Measurements from ENCODE around the gene KCNQ1. TPM values are rescaled to one million over a fixed set of nuclear protein-coding genes. Genes with fewer than 3 reads are reported as not detected.

KCNQ1 gene
- polyA plus RNA-seq, 1 donor from 2014 or later: not detected

GRCh38 chr11:2867722-2868505 lies 423.1 kb downstream of the KCNQ1 start:
- peak overlapping the region; percentile 39 for H3K4me3 ChIP-seq (ENCODE audit: low read length)
- no peaks in the 10 kb centered on the region for H4K20me1 ChIP-seq (ENCODE audit: insufficient read depth)
- H3K27me3 ChIP-seq (ENCODE audit: insufficient read depth, low read depth, low read length): peaks cover 25% of the 10 kb centered on the region
- H3F3A ChIP-seq (ENCODE audit: insufficient read depth, low read length, poor library complexity, severe bottlenecking): no peaks in the 10 kb centered on the region
- H2AFZ ChIP-seq (ENCODE audit: low read depth, low read length): no peak overlapping the region
- peak overlapping the region; percentile 41 for H3K4me2 ChIP-seq (ENCODE audit: low read length)
- H3K79me2 ChIP-seq (replicated peaks; ENCODE audit: insufficient read depth, low read length): no peaks in the 10 kb centered on the region
- no peaks in the 10 kb centered on the region for H3K9me3 ChIP-seq (ENCODE audit: low read length)
- TF ChIP-seq, protein P1, sequence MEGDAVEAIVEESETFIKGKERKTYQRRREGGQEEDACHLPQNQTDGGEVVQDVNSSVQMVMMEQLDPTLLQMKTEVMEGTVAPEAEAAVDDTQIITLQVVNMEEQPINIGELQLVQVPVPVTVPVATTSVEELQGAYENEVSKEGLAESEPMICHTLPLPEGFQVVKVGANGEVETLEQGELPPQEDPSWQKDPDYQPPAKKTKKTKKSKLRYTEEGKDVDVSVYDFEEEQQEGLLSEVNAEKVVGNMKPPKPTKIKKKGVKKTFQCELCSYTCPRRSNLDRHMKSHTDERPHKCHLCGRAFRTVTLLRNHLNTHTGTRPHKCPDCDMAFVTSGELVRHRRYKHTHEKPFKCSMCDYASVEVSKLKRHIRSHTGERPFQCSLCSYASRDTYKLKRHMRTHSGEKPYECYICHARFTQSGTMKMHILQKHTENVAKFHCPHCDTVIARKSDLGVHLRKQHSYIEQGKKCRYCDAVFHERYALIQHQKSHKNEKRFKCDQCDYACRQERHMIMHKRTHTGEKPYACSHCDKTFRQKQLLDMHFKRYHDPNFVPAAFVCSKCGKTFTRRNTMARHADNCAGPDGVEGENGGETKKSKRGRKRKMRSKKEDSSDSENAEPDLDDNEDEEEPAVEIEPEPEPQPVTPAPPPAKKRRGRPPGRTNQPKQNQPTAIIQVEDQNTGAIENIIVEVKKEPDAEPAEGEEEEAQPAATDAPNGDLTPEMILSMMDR (IDR thresholded peaks at IDR 0.05; ENCODE audit: poor library complexity, severe bottlenecking): peak; percentile 25
- TF ChIP-seq SMC3 (conservative IDR thresholded peaks at IDR 0.05; ENCODE audit: poor library complexity): no peak
- no peak overlapping the region for H3K27ac ChIP-seq (ENCODE audit: low read length)
- no peaks in the 10 kb centered on the region for H3K9me2 ChIP-seq (ENCODE audit: insufficient read depth, low read length)
- peak overlapping the region; percentile 22 for H3K9ac ChIP-seq (ENCODE audit: low read length)
- H3K36me3 ChIP-seq (ENCODE audit: insufficient read depth, low read length): no peaks in the 10 kb centered on the region

GRCh38 chr11:2868506-2869133 lies 423.8 kb downstream of the KCNQ1 start:
- Histone ChIP-seq H3K9ac (ENCODE audit: low read length) (peak overlapping the region; percentile 26), H3K36me3 (ENCODE audit: insufficient read depth, low read length) (no peaks in the 10 kb centered on the region), H3K27me3 (ENCODE audit: insufficient read depth, low read depth, low read length) (peaks cover 18% of the 10 kb centered on the region)

GRCh38 chr11:2869134-2869526 lies 424.3 kb downstream of the KCNQ1 start:
- Histone ChIP-seq H3F3A (ENCODE audit: insufficient read depth, low read length, poor library complexity, severe bottlenecking) (no peaks in the 10 kb centered on the region), H4K20me1 (ENCODE audit: insufficient read depth) (no peaks in the 10 kb centered on the region), H3K9ac (ENCODE audit: low read length) (no peak overlapping the region), H3K4me2 (ENCODE audit: low read length) (no peak overlapping the region), H3K36me3 (ENCODE audit: insufficient read depth, low read length) (no peaks in the 10 kb centered on the region), H2AFZ (ENCODE audit: low read depth, low read length) (no peak overlapping the region), H3K4me3 (ENCODE audit: low read length) (no peak overlapping the region), H3K27ac (ENCODE audit: low read length) (no peak overlapping the region), H3K9me3 (ENCODE audit: low read length) (no peaks in the 10 kb centered on the region), H3K79me2 (replicated peaks; ENCODE audit: insufficient read depth, low read length) (no peaks in the 10 kb centered on the region), H3K9me2 (ENCODE audit: insufficient read depth, low read length) (no peaks in the 10 kb centered on the region), H3K27me3 (ENCODE audit: insufficient read depth, low read depth, low read length) (peaks cover 16% of the 10 kb centered on the region)
- no peak for TF ChIP-seq EZH2 (IDR thresholded peaks at IDR 0.05; ENCODE audit: borderline replicate concordance, insufficient read depth, low read length, poor library complexity, severe bottlenecking)

More at GRCh38 chr11:2868506-2869133, 423.8 kb downstream of the KCNQ1 start:
- Histone ChIP-seq H3F3A (ENCODE audit: insufficient read depth, low read length, poor library complexity, severe bottlenecking) (no peaks in the 10 kb centered on the region), H3K27ac (ENCODE audit: low read length) (no peak overlapping the region), H3K9me3 (ENCODE audit: low read length) (no peaks in the 10 kb centered on the region), H4K20me1 (ENCODE audit: insufficient read depth) (no peaks in the 10 kb centered on the region), H3K4me3 (ENCODE audit: low read length) (peak overlapping the region; percentile 39), H2AFZ (ENCODE audit: low read depth, low read length) (no peak overlapping the region), H3K79me2 (replicated peaks; ENCODE audit: insufficient read depth, low read length) (no peaks in the 10 kb centered on the region), H3K9me2 (ENCODE audit: insufficient read depth, low read length) (no peaks in the 10 kb centered on the region), H3K4me2 (ENCODE audit: low read length) (peak overlapping the region; percentile 41)
- TF ChIP-seq, protein P1 (IDR thresholded peaks at IDR 0.05; ENCODE audit: poor library complexity, severe bottlenecking): peak; percentile 4
- TF ChIP-seq TAF1 (IDR thresholded peaks at IDR 0.05; ENCODE audit: low read depth): no peak
- TF ChIP-seq SMC3 (conservative IDR thresholded peaks at IDR 0.05; ENCODE audit: poor library complexity): no peak
- no peak for TF ChIP-seq RAD21 (conservative IDR thresholded peaks at IDR 0.05)

All from neural cell (in vitro differentiated cells).